EL (cell line): ENCODE results near the gene UVRAG.
"Not testable (repeated sequence)": the region's sequence is repeated elsewhere in the genome, so short reads cannot be mapped to it uniquely, and the experiment has no call there.

Experiments
- DNase-seq: peaks from one replicate; pipeline ENCODE4 v3.0.0-alpha.2; 2016

Gene UVRAG

DNA sequence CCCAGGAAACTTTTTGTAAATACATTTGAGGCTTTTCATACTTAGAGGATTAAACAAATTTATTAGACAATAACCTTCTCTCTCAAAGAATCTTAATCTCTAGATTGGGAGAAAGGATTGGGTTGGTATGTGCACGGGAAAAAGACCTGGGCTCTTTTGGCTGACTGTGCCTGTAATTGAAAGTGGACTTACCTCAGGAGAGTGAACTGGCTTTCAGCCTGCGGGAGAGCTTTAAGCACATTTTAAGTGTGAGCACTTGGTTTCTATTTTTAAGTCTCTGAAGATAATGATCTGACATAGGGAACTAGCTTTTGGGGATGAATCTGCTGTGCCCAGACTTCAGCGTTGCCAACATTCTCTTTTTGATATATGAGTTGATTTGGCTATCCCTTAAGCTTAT lies 35.8 kb downstream of the UVRAG start:
- DNase-seq: no peak

DNA sequence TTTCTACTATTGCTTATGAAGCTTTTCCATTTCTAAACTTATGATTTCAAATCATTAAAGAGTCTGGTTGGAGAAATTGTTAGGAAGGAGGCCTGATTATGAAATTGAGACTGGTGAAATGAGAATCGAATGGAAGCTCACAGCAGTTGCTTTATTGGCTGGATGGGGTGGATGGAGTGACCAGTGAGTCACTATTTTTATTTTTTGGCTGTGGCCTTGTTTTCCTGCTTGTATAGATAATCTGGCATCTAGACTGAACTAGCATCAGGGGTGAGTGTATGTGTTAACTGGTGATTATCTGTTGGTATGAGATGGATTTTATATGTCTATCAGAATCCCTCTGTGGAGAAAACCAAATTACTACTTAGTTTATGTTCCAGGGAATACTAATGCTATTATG lies 36.2 kb downstream of the UVRAG start:
- peak; percentile 10 for DNase-seq

DNA sequence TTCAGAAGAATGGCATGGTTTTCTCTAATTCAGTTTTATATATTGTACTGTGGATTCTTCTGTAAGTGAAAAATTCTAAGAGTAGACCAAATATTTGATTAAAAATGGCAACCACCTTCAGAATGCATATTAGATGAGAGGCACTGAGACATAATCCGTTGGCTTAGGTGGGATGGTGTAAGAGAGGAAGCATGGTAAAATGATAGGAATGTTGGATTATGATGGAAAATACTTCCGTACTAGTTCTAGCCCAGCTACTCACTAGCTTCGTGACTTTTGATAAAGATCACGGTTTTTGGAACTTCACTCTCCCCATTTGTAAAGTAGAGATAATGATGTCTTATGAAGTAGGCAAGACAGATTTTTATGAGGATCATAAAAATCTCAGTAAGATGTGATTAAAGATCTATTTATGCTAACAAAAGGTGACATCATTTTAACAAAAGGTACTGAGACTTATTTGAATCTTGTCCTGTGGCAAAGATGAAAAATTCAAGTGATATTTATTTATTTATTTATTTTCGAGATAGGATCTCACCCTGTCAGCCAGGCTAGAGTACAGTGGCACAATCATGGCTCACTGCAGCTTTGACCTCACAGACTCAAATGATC lies 37.5 kb downstream of the UVRAG start:
- DNase-seq: peak; percentile 21

DNA sequence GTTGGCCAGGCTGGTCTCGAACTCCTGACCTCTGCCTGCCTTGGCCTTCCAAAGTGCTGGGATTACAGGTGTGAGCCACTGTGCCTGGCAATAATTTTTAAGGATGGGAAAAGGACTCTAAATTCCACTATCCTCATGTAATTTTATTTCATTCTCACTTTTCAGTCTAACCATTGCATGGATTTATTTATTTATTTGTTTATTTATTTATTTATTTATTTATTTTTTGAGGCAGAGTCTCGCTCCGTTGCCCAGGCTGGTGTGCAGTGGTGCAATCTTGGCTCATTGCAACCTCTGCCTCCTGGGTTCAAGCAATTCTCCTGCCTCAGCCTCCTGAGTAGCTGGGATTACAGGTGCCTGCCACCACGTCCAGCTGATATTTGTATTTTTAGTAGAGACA lies 38.6 kb downstream of the UVRAG start:
- not testable (repeated sequence) for DNase-seq

DNA sequence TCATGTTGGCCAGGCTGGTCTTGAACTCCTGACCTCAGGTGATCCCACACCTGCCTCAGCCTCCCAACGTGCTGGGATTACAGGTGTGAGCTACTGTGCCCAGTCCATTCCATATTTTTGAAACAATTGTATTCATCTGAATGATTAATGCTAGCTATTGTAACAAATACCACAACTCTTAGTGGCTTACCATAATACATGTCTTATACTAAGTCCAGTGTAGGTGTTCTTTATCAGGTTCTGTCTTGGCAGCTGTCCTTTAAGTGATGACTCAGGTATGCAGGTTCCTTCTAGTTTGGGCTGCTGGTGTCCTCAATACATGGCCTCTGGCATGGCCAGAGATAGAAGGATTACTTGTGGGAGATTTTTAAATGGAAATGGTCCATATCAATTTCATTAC lies 39.0 kb downstream of the UVRAG start:
- DNase-seq: no peak

DNA sequence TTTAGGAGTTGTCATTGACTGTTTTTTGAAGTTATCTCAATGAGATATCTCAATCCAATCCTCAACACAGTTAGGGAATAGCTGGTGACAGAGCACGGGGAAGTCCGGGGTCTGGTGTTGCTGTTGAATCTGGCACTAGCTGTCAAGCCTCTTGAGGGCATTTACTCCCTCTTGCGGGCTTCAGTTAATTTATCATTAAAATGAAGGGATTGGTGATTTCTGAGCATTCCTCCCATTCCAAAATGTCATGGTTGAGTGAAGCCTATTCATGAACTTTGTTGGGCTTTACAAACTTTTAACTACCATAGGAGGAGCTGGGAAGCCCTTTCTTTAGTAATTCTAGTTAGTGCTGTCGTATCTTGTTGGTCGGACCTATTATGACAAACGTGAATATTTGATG lies 40.2 kb downstream of the UVRAG start:
- DNase-seq: no peak

DNA sequence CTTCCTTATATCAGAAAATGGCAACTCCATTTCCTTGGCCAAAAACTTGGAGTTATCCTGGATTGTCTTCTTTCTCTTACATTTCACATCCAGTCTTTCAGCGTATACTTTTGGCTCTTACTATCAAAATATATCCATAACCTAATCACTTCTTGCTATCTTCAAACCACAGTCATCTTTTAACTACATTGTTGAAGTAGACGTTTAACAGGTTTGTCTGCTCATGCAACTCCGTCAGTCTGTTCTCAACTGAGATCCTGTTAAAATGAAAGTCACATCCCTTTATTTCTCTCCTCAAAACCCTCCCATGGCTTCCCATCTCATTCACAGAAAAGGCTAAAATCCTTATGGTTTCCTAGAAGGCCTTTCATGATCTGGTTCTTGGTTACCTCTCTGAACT lies 41.9 kb downstream of the UVRAG start:
- DNase-seq: no peak

DNA sequence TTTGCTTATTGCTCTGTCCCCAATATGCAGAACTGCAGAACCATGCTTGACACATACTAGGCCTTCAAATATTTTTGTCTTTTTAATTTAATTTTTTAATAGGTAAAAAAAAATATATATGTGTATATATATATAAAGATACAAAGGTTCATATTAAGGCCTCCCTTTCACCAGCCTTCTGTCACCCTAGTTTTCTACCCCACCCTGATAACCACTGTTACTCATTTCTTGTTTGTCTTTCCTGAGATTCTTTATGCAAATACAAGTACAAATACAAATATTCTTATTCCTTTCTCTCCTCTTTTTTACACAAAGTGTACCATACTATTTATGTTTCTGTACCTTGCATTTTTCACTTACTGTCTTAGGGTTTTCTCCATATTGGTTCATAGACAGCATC lies 43.0 kb downstream of the UVRAG start:
- DNase-seq: no peak

DNA sequence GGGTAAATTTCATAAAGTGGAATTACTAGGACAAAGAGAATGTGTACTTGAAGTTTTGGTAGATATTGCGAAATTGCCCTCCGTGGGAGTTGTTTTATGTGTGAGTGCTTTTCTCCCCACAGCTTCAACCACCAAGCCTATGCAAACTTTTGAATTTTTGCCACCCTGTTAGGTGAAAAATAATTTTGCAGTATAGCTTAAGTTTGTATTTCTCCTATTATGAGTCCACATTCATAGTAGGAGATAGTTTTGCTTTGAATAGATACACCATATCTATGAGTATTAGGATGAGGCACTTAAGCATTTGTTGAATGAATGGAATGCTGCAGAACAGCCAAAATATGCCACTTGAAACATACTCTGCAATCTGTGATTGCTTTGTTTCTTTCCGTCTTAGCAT lies 43.6 kb downstream of the UVRAG start:
- DNase-seq: peak; percentile 54

DNA sequence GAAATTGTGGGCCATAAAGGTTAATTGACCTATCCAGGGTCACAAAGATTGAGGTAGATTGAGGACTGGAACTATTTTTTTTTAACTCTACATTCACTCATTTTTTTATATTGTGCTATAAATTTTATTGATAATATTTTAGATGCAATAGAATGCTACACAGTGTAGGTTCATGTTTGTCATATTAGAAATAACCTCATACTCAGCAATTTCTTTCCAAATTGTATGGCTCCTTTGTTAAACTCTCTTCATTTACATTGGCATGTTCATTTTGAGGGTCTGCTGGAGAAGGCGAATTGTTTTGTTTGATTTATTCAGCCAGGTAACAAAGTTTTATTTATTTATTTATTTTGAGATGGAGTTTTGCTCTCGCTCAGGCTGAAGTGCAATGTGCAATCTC lies 44.6 kb downstream of the UVRAG start:
- DNase-seq: no peak

DNA sequence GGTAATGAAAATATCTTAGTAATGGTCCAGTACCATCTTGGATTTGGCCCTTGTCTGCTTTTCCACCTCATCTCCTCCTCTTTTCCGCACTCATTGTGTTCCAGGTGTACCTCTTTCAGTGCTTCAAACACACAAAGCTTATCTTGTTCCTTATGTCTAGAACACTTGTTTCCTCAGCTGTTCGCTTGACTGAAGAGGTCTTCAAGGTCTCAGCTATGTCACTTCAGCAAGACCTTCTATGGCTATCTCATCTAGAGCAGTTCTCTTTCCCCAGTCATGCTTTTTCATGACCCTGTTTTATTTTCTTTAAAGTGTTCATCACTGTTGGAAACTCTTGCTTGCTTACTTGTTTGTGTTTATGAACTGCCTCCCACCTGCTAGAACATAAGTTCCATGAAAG lies 47.4 kb downstream of the UVRAG start:
- no peak for DNase-seq

DNA sequence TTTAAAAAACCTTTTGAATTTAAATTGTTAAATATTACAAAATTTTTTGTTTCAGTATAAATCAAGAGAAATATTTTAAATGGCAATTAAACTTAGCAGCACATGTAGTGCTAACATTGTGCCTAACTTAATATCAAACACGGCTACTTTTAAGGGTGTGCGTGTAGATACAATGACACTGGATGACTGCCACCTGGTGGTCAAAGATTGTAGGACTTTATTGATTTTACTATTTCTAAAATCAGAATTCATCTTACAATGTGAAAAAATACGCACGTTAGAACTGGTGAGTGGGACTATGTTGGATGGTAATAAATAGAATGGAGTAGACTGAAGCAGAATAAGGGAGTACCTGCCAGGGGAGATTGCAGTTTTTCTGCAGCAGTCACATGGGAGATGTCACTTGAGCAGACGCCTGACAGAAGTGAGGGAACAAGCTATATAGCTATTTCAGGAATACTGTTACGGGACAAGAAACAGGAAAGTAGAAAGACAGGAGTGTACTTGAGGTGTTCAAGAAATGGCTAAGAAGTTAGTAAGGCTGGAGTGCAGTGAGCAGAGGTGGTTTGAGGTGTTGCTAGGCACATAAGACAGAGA lies 52.9 kb downstream of the UVRAG start:
- peak; percentile 47 for DNase-seq

DNA sequence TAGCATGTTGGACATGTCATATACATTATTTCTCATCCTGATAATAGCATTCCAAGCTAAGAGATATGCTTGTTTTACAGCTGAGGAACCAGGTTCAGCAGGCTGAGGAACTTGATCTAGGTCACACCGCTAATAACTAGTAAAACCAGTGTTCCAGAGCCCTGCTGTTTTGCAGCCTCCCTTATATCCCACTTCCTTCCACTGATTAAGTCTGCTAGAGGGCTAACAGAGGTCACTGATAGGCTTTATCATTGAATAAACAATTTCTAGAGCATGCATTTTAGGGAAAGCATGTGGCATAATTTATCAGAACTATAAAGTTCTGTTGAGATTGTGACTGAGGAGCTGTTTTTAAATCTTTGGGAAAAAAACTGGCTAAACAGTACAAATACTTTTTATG lies 54.0 kb downstream of the UVRAG start:
- no peak for DNase-seq

DNA sequence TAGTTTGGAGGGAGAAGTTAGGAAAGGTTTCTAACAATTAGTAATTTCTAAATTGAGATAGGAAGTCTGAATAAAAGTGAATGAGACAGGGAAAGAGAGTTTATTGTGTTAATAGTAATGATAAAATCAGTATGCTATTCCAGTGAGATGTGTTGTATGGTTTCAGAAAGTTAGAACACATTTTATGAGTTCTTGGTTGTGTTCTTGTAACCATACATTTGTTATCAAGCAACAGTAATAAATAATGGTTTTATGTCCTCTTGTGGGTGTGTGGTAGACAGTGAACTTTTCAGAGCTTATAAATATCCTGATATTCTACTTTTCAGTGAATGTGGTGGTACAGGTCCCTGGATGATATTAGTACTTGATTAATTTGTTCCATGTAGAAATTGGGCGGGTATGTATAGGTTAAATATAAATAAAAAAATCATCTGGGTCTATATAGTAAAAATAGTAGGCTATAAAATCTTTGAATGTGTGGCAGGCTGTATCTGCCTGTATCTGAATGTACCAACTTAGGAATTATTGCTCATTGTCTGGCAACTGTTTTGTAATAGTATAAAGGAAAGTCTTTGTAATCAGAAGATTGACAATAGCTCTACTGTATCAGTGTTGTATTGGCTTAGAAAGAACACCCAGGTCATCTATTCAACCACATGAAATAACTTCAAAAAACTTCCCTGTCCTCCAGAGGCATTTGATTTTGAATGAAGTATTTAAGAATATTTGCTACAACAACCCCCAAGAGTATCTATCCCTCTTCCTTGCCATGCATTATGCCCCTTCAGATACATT lies 54.8 kb downstream of the UVRAG start:
- DNase-seq: no peak

DNA sequence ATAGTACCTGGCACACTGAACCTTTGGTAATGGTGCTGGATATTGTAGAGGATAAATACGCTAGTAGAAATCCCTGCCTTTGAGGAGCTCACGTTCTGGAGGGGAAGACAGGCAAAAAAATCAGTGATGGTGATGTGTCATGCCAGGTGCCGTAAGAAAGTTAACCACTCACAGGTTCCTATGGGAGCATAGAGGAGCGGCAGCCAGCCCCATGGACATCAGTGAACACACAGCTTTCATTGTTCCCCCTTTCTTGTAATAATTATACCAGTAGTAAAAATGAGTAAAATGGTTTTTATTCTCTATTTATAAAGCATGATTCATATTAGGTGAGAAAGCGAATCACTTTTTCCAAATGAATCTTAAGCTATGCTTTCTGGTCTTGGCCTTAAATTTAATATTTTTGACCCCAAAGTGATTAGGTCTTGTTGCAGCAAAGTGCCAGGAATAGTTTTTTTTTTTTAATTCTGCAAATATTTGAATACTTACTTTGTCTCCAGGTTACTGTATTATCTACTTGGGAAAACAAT lies 57.9 kb downstream of the UVRAG start:
- no peak for DNase-seq

DNA sequence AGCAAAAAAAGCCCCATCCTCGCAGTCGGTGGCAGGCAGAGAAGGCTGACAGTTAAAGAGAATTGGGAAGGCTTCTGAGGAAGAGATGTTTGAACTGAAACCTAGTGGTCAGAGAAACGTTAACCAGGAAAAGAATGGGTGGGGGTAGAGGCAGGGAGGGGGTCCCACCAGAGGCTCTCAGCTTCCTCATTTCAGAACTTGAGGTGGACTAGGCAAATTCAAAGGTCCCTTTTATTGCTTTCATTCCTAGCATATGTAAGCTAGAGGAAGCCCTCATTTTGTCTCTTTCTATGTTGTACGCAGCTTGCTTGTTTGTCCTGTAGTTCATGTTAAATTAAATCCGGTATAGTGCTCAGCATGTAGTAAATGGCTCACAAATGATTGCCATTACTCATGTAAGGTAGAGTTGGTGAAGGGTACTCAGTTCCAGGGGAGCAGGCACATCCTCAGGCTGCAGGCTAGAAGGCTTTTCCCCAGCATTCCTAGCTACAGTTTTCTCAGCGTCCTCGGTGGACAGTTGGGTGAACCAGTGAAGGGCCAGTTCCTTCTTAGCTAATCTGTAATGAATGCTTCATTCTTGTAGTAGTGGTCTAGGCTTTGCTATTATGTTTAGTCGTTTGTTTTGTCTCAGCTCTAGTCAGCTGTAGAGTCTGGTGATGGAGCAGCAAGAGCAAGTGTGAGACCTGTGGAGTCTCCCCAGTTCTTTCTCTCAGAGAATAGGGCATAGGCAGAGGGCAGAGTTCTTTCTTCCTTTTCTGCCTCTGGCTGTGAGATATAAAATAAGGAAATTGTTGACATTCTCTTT lies 58.6 kb downstream of the UVRAG start:
- no peak for DNase-seq

DNA sequence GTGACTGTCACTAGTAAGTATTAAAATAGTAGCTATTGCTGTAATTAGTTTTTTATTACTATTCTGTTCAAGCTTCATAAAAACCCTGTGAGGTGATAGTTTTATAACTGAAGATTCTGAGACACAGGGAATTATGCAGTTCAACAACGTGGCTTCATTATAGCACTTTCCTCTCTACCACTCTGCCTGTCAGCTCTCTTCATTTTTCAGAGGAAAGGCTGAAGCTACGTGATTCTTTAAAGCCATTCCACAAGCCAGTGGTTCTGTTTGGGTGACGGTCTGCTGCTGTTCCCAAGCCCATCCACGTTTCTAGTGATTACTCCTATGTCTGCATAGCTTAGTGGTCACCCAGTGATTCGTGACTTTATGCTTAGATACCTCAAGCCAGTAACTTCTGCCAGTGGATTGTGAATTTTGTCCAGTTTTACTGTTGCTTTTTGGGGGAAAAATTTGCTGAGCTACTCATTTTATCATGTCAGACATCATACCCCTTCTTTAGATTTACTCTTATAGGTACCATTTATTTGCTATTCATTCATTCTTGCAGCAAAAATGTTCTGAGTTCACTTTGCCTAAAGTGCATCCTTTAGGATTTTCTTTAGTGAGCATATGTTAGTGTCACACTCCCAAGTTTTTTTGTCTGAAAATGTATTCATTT lies 59.8 kb downstream of the UVRAG start:
- DNase-seq: no peak

DNA sequence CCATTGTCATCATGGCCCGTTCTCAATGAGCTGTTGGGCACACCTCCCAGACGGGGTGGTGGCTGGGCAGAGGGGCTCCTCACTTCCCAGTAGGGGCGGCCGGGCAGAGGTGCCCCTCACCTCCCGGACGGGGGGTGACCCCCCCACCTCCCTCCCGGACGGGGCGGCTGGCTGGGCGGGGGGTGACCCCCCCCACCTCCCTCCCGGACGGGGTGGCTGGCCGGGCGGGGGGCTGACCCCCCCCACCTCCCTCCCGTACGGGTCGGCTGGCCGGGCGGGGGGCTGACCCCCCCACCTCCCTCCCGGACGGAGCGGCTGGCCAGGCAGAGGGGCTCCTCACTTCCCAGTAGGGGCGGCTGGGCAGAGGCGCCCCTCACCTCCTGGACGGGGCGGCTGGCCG lies 62.3 kb downstream of the UVRAG start:
- DNase-seq: not testable (repeated sequence)

DNA sequence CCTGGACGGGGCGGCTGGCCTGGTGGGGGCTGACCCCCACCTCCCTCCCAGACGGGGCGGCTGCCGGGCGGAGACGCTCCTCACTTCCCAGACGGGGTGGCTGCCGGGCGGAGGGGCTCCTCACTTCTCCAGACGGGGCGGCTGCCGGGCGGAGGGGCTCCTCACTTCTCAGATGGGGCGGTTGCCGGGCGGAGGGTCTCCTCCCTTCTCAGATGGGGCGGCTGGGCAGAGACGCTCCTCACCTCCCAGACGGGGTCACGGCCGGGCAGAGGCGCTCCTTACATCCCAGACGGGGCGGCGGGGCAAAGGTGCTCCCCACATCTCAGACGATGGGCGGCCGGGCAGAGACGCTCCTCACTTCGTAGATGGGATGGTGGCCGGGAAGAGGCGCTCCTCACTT lies 62.9 kb downstream of the UVRAG start:
- not testable (repeated sequence) for DNase-seq

DNA sequence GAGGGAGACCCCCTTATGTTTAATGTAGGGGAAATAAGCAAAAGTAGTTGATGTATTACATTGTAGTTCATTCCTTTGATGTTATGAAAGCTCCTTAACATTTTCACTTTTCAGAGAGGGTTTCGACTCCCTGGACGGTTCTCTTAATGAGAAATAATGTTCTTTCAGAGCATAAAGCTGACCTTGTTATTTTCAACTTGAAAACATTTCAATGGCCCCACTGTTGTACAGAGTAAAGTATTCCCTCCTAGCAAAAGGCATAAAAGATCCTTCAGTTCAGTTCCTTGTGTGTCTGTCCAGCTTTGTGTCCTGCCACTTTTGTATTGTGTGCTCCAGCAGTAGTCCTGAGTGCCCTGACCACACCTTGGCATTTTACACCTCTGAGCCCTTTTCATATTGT lies 63.9 kb downstream of the UVRAG start:
- no peak for DNase-seq

DNA sequence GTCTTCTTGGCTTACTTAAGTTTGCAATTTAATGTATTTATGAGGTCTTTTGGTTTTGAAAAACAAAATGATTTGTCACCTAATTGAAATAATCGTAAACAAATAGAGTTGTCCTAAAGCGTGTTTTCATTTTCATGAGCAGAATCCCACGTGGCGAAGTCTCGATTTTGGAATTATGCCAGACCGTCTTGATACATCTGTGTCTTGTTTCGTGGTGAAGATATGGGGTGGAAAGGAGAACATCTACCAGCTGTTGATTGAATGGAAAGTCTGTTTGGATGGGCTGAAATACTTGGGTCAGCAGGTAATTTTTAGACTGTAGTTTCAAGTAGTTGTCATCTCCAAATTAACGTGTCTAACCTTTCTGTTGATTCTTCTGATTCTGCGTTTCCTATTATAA lies 64.7 kb downstream of the UVRAG start:
- no peak for DNase-seq

DNA sequence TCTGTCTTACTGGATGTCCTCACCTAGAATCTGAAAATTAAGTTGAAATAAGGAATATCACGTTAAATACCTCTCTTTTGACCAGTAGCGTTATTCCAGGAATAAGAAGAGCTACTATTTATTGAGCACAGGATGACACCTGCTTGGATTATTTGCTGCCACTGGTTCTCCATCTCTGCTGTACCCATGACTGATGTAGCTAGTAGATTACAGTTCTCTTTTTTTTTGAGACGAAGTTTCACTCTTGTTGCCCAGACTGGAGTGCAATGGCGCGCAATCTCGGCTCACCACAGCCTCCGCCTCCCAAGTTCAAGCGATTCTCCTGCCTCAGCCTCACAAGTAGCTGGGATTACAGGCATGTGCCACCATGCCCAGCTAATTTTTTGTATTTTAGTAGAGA lies 65.3 kb downstream of the UVRAG start:
- DNase-seq: not testable (repeated sequence)

DNA sequence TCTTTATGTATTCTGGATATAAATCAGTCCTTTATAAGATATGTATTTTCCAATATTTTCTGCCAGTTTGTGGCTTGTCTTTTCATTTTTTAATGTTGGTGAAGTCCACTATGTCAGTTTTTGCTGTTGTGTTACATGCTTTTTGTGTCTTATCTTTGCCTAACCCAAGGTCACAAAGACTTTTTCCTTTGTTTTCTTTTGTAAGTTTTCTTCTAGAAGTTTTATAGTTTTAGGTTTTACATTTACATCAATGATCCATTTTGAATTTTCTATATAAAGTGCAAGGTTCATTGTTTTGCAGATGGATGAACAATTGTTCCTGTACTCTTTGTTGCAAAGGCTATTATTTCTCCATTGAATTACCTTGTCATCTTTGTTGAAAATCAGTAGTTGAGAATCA lies 69.3 kb downstream of the UVRAG start:
- no peak for DNase-seq
